Testis (tissue), 2 donors: ENCODE results near the gene NFKBIE.

Source experiments
- CTCF ChIP-seq, 3 experiments: fragments of 450-650 bp in 2 of 3; fragments of 200-600 bp in 1 of 3; sonication (generic) in 1 of 3; IDR thresholded peaks; one replicate each; pipeline ENCODE4 v1.5.1; 2016 to 2019; ENCODE audit warnings: antibody characterized with exemption in 3 of 3, mild to moderate bottlenecking in 2 of 3, moderate library complexity in 1 of 3
- POLR2A ChIP-seq: fragments of 450-650 bp; IDR thresholded peaks from one replicate; pipeline ENCODE4 v1.6.1; 2017; ENCODE audit warnings: antibody characterized with exemption, mild to moderate bottlenecking, moderate library complexity

GRCh38 chr6:44264154-44265006 is 971 bp downstream of the NFKBIE start:
- TF ChIP-seq CTCF (IDR thresholded peaks at IDR 0.05) = no peak
- TF ChIP-seq POLR2A = no peak
